Measurements from ENCODE around the gene THOC5.

GRCh38 chr22:29570456-29570855, 16.9 kb upstream of the THOC5 start:
- no peak for TF ChIP-seq CTCF (IDR thresholded peaks at IDR 0.05)
- no peak for TF ChIP-seq POLR2A (IDR thresholded peaks at IDR 0.05)
